K562 (cell line): ENCODE measurements around the gene MDC1. TPM values are rescaled to one million over a fixed set of nuclear protein-coding genes. Genes with fewer than 3 reads are reported as not detected.

Experiments
- CBFA2T3 ChIP-seq: fragments of 450-650 bp; IDR thresholded peaks from 2 replicates; pipeline ENCODE4 v1.6.1; 2017
- CEBPB ChIP-seq: fragments of 450-650 bp; IDR thresholded peaks from 2 replicates; pipeline ENCODE4 v1.6.1; 2016; ENCODE audit warnings: missing genetic modification characterization, missing compliant biosample characterization
- CHD1 ChIP-seq: fragments of 200-600 bp; sonication (generic); IDR thresholded peaks from one replicate; pipeline ENCODE4 v1.6.1; 2012; ENCODE audit warnings: mild to moderate bottlenecking, moderate library complexity, low read length, inconsistent platforms
- FOSL1 ChIP-seq: fragments of 200-800 bp; sonication (Bioruptor generic); conservative IDR thresholded peaks from 2 replicates; pipeline ENCODE4 v1.6.1; 2016; ENCODE audit warnings: missing genetic modification characterization, missing compliant biosample characterization
- FOXP4 ChIP-seq: sonication (generic); formaldehyde crosslinking; IDR thresholded peaks from 2 replicates; pipeline ENCODE4 v1.8.0; 2022; ENCODE audit warnings: mild to moderate bottlenecking, missing genetic modification reagents, borderline replicate concordance
- HDAC3 ChIP-seq: fragments of 450-650 bp; IDR thresholded peaks from 2 replicates; pipeline ENCODE4 v1.6.1; 2018; ENCODE audit warnings: borderline replicate concordance, mild to moderate bottlenecking, moderate library complexity; ENCODE audit not compliant: partially characterized antibody
- MXI1 ChIP-seq: IDR thresholded peaks from 2 replicates; pipeline ENCODE4 v1.6.1; 2011; ENCODE audit warnings: low read depth, mild to moderate bottlenecking, improper control_type of control experiment, low read length
- RCOR1 ChIP-seq, 2 experiments: IDR thresholded peaks; 2 replicates each; pipeline ENCODE4 v1.6.1; 2012; ENCODE audit warnings: low read depth in 2 of 2, low read length in 2 of 2, borderline replicate concordance in 1 of 2, improper control_type of control experiment in 1 of 2
- SPI1 ChIP-seq: IDR thresholded peaks from 2 replicates; pipeline ENCODE4 v1.6.1; 2011; ENCODE audit warnings: low read depth, low read length, control low read depth, borderline replicate concordance
- ZBTB12 ChIP-seq: fragments of 250-450 bp; sonication (Bioruptor Pico); IDR thresholded peaks from 2 replicates; pipeline ENCODE4 v1.4.0; 2020
- ZBTB34 ChIP-seq: fragments of 250-450 bp; sonication (Bioruptor Pico); IDR thresholded peaks from 2 replicates; pipeline ENCODE4 v1.8.0; 2021; ENCODE audit warnings: mild to moderate bottlenecking, moderate library complexity
- ZEB2 ChIP-seq: fragments of 450-650 bp; IDR thresholded peaks from 2 replicates; pipeline ENCODE4 v1.6.1; 2016
- ZHX1 ChIP-seq: fragments of 150-350 bp; conservative IDR thresholded peaks from 2 replicates; pipeline ENCODE4 v1.6.1; 2014; ENCODE audit warnings: low read length
- polyA plus RNA-seq, 8 experiments: library from polyadenylated mRNA; depleted of rRNA in 4 of 8; stranded (reverse) in 5 of 8; unstranded in 3 of 8; fragments of >200 nt; fragmentation: Nextera tagmentation in 2 of 8; fragmentation: Illumina TruSeq in 1 of 8; extraction: Ambion mirVana in 2 of 8; extraction: Trizol in 1 of 8; gene quantifications; 2 replicates each; pipeline versions ENCODE4 v1.2.1 to v1.2.3, GENCODE V29; 2011 to 2014; ENCODE audit warnings: inconsistent platforms in 1 of 8, missing spikeins in 1 of 8
- total RNA-seq, 7 experiments: library from RNA; depleted of rRNA in 6 of 7; stranded (reverse); fragments of >200 nt in 6 of 7; fragmentation: Illumina TruSeq in 2 of 7; extraction: Trizol in 2 of 7; gene quantifications; 2 replicates each; pipeline versions ENCODE4 v1.2.1 to v1.2.3, GENCODE V29; 2011 to 2021; ENCODE audit warnings: low replicate concordance in 1 of 7
- TF ChIP-seq, protein P1 (sequence below): IDR thresholded peaks from 2 replicates; pipeline ENCODE4 v1.6.1; 2014; ENCODE audit warnings: antibody characterized with exemption
- TF ChIP-seq, protein P2 (sequence below): sonication (generic); formaldehyde crosslinking; IDR thresholded peaks from 2 replicates; pipeline ENCODE4 v1.8.0; 2022; ENCODE audit warnings: mild to moderate bottlenecking, low read depth, missing genetic modification reagents

MDC1 gene
- total and polyA plus RNA-seq, 9 of the 15 experiments (the other 6 are each of a cell fraction or from before 2014, with no cell fraction given) = 8.2 to 114 (median 20.0) TPM

DNA sequence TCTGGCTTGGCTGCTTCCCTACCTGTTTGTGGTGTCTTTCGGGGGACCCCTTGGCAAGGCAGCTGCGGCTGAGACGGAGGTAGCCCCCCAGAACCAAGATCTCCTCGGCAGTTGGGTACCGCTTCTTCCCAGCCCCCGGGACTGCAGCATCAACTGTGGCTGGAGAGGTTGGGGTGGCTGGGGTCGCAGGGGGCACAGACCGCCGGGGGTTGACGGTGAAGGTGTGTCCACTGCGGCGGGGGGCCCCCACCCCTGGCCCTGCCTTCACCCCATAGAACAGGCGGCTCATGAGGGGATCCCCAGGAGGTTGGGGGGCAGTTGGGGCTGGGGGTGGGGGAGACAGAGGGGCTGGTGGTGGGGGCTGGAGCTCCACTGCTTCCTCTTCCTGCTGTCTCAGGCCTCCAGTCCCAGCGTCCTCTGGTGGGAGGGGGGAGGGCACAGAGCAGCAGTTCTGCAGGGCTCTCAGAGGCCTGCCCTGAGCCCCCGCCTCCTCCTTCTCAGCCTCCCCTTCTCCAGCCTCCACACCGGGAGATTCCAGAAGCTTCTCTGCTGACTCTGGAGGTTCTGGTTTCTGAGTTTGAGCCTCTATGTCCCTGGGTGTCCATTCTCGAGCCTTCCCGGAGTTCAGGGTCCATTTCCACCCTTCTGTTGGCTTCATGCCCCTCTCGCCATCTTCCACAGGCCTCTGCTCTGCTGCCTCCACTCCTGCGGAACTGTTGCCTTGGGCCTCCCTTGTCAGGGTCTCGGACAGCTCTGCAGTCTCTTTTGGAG is 32.5 kb downstream of the MDC1 start (continued):
- TF ChIP-seq ZBTB12 = no peak; the same call in 1 of the 2 replicates
- no peak for TF ChIP-seq MXI1
- 0 out of 2 replicates have a peak, but pooled peaks have one; percentile 7 for TF ChIP-seq SPI1
- TF ChIP-seq ZEB2 = no peak
- TF ChIP-seq ZHX1 = no peak
- no peak for TF ChIP-seq CEBPB
- no peak for TF ChIP-seq HDAC3
- peak in 1 of 2 experiments; percentile 51; a peak in 2 of 4 replicates for TF ChIP-seq RCOR1 (IDR thresholded peaks at IDR 0.05; ENCODE audit: borderline replicate concordance in 1 of 2, low read depth in 2 of 2, low read length in 2 of 2)
- TF ChIP-seq CBFA2T3 = no peak
- TF ChIP-seq FOSL1 (tag) = no peak
- peak; percentile 50 for TF ChIP-seq CHD1
- TF ChIP-seq, protein P1, sequence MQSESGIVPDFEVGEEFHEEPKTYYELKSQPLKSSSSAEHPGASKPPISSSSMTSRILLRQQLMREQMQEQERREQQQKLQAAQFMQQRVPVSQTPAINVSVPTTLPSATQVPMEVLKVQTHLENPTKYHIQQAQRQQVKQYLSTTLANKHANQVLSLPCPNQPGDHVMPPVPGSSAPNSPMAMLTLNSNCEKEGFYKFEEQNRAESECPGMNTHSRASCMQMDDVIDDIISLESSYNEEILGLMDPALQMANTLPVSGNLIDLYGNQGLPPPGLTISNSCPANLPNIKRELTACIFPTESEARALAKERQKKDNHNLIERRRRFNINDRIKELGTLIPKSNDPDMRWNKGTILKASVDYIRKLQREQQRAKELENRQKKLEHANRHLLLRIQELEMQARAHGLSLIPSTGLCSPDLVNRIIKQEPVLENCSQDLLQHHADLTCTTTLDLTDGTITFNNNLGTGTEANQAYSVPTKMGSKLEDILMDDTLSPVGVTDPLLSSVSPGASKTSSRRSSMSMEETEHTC = no peak
- no peak for TF ChIP-seq FOXP4 (CRISPR knock-in tag)
- no peak for TF ChIP-seq ZBTB34 (CRISPR knock-in tag)
- TF ChIP-seq, protein P2, sequence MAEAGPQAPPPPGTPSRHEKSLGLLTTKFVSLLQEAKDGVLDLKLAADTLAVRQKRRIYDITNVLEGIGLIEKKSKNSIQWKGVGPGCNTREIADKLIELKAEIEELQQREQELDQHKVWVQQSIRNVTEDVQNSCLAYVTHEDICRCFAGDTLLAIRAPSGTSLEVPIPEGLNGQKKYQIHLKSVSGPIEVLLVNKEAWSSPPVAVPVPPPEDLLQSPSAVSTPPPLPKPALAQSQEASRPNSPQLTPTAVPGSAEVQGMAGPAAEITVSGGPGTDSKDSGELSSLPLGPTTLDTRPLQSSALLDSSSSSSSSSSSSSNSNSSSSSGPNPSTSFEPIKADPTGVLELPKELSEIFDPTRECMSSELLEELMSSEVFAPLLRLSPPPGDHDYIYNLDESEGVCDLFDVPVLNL (CRISPR knock-in tag) = no peak
